Liver (tissue), 9 donors: ENCODE results near the gene ACTN1. TPM values are rescaled to one million over a fixed set of nuclear protein-coding genes. Genes with fewer than 3 reads are reported as not detected.

ENCODE experiments used
- DNase-seq: peaks from one replicate; pipeline ENCODE4 v3.0.0-alpha.2; 2017; ENCODE audit warnings: low spot score
- H3K27ac ChIP-seq, 2 donors: one replicate each; pipeline ENCODE4 v1.7.0; 2013; ENCODE audit warnings: inconsistent platforms in 2 of 2, low read length in 2 of 2, control low read depth in 1 of 2, low read depth in 1 of 2, mild to moderate bottlenecking in 1 of 2
- H3K27me3 ChIP-seq, 4 donors: one replicate each; pipeline versions ENCODE4 v1.6.1 to v1.7.0; 2013; ENCODE audit warnings: low read length in 3 of 4, inconsistent platforms in 1 of 4, mild to moderate bottlenecking in 1 of 4, moderate library complexity in 1 of 4; ENCODE audit not compliant: control insufficient read depth in 4 of 4, insufficient read depth in 4 of 4
- H3K36me3 ChIP-seq, 4 donors: one replicate each; pipeline versions ENCODE4 v1.6.1 to v1.7.0; 2013; ENCODE audit warnings: low read length in 3 of 4, mild to moderate bottlenecking in 3 of 4, low read depth in 1 of 4, moderate library complexity in 1 of 4; ENCODE audit not compliant: control insufficient read depth in 4 of 4, insufficient read depth in 3 of 4
- H3K4me1 ChIP-seq, 4 donors: one replicate each; pipeline versions ENCODE4 v1.6.1 to v1.7.0; 2013; ENCODE audit warnings: low read length in 3 of 4, mild to moderate bottlenecking in 3 of 4, moderate library complexity in 1 of 4; ENCODE audit not compliant: control insufficient read depth in 4 of 4, insufficient read depth in 4 of 4
- H3K4me3 ChIP-seq, 3 donors: one replicate each; pipeline versions ENCODE4 v1.6.1 to v1.7.0; 2013; ENCODE audit warnings: low read length in 3 of 3, control low read depth in 1 of 3, low read depth in 1 of 3, mild to moderate bottlenecking in 1 of 3
- H3K9ac ChIP-seq, 2 donors: one replicate each; pipeline ENCODE4 v1.7.0; 2013; ENCODE audit warnings: low read length in 2 of 2, mild to moderate bottlenecking in 2 of 2, moderate library complexity in 2 of 2, control low read depth in 1 of 2, low read depth in 1 of 2
- H3K9me3 ChIP-seq, 4 donors: one replicate each; pipeline versions ENCODE4 v1.6.1 to v1.7.0; 2013; ENCODE audit warnings: low read length in 3 of 4; ENCODE audit not compliant: control insufficient read depth in 4 of 4
- ATF3 ChIP-seq: IDR thresholded peaks from 2 replicates; pipeline ENCODE4 v1.6.1; 2016; ENCODE audit warnings: antibody characterized with exemption
- CTCF ChIP-seq: fragments of 150-350 bp; IDR thresholded peaks from 2 replicates; pipeline ENCODE4 v1.5.1; 2017; ENCODE audit warnings: improper control_type of control experiment, low read depth, low read length; ENCODE audit not compliant: missing input control
- EGR1 ChIP-seq, 2 donors: IDR thresholded peaks; 2 replicates each; pipeline ENCODE4 v1.6.1; 2016 to 2018; ENCODE audit warnings: antibody characterized with exemption in 2 of 2, low read depth in 2 of 2
- FOXA1 ChIP-seq: IDR thresholded peaks from 2 replicates; pipeline ENCODE4 v1.6.1; 2016; ENCODE audit warnings: antibody characterized with exemption
- FOXA2 ChIP-seq: IDR thresholded peaks from 2 replicates; pipeline ENCODE4 v1.6.1; 2016; ENCODE audit warnings: antibody characterized with exemption
- GABPA ChIP-seq, 2 donors: IDR thresholded peaks in 1 of 2; conservative IDR thresholded peaks in 1 of 2; 2 replicates each; pipeline ENCODE4 v1.6.1; 2016; ENCODE audit warnings: antibody characterized with exemption in 2 of 2, mild to moderate bottlenecking in 1 of 2, moderate library complexity in 1 of 2
- HNF4A ChIP-seq, 2 donors: conservative IDR thresholded peaks; 2 replicates each; pipeline ENCODE4 v1.6.1; 2016; ENCODE audit warnings: antibody characterized with exemption in 2 of 2, mild to moderate bottlenecking in 2 of 2
- HNF4G ChIP-seq: IDR thresholded peaks from 2 replicates; pipeline ENCODE4 v1.6.1; 2016; ENCODE audit warnings: antibody characterized with exemption
- JUND ChIP-seq, 2 donors: IDR thresholded peaks; 2 replicates each; pipeline ENCODE4 v1.6.1; 2016; ENCODE audit warnings: antibody characterized with exemption in 2 of 2
- MAX ChIP-seq: IDR thresholded peaks from 2 replicates; pipeline ENCODE4 v1.6.1; 2016; ENCODE audit warnings: antibody characterized with exemption
- NR2F2 ChIP-seq: IDR thresholded peaks from 2 replicates; pipeline ENCODE4 v1.6.1; 2016; ENCODE audit warnings: antibody characterized with exemption
- RAD21 ChIP-seq, 2 donors: IDR thresholded peaks; 2 replicates each; pipeline ENCODE4 v1.6.1; 2016; ENCODE audit warnings: antibody characterized with exemption in 2 of 2, mild to moderate bottlenecking in 2 of 2
- REST ChIP-seq: IDR thresholded peaks from 2 replicates; pipeline ENCODE4 v1.6.1; 2016; ENCODE audit warnings: antibody characterized with exemption, mild to moderate bottlenecking
- RXRA ChIP-seq, 2 donors: IDR thresholded peaks; 2 replicates each; pipeline ENCODE4 v1.6.1; 2017 to 2018; ENCODE audit warnings: antibody characterized with exemption in 2 of 2, mild to moderate bottlenecking in 1 of 2
- SP1 ChIP-seq: IDR thresholded peaks from 2 replicates; pipeline ENCODE4 v1.6.1; 2018; ENCODE audit warnings: antibody characterized with exemption, mild to moderate bottlenecking
- TAF1 ChIP-seq: conservative IDR thresholded peaks from 2 replicates; pipeline ENCODE4 v1.6.1; 2016; ENCODE audit warnings: antibody characterized with exemption, mild to moderate bottlenecking
- YY1 ChIP-seq: IDR thresholded peaks from 2 replicates; pipeline ENCODE4 v1.6.1; 2016; ENCODE audit warnings: antibody characterized with exemption, mild to moderate bottlenecking
- ZBTB33 ChIP-seq: IDR thresholded peaks from 2 replicates; pipeline ENCODE4 v1.6.1; 2016; ENCODE audit warnings: antibody characterized with exemption
- WGBS: extraction: QIAGEN DNeasy Blood & Tissue Kit; methylation state at CpG from one replicate; pipeline ENCODE4 v1.1.7; 2013; 5-methylcytosine and 5-hydroxymethylcytosine counted together
- polyA plus RNA-seq, 2 donors: library from polyadenylated mRNA; stranded (reverse) in 1 of 2; unstranded in 1 of 2; fragments of 200-250 nt in 1 of 2; fragments of >200 nt in 1 of 2; fragmentation: Nextera tagmentation in 1 of 2; extraction: Ambion mirVana in 1 of 2; gene quantifications; one replicate each; pipeline versions ENCODE4 v1.2.1 to v1.2.3, GENCODE V29; 2013 to 2015
- total RNA-seq, 2 donors: library from RNA; depleted of rRNA; stranded (reverse); fragments of >200 nt; gene quantifications; one replicate each; pipeline ENCODE4 v1.2.3, GENCODE V29; 2014
- donor health status: healthy.
- donor health status: healthy.
- donor health status: healthy.
- donor health status: healthy.
- donor health status: healthy.

Gene ACTN1
- total and polyA plus RNA-seq, 4 donors: 36.2 to 100 (median 63.1) TPM

GRCh38 chr14:68953196-68953555 lies 25.9 kb downstream of the ACTN1 start:
- Histone ChIP-seq H3K4me1 (peaks cover 19 to 54% (median 42%) of the 10 kb centered on the region in 4 donors), H3K9ac (no peak overlapping the region), H3K9me3 (no peaks in the 10 kb centered on the region), H3K27me3 (no peaks in the 10 kb centered on the region), H3K4me3 (no peak overlapping the region), H3K27ac (peak overlapping the region; percentile 61 to 65), H3K36me3 (peaks cover 0 to 6% (median 1%) of the 10 kb centered on the region in 4 donors)
- TF ChIP-seq JUND (IDR thresholded peaks at IDR 0.05): no peak
- TF ChIP-seq YY1: no peak
- TF ChIP-seq HNF4G: no peak
- no peak for TF ChIP-seq RAD21 (IDR thresholded peaks at IDR 0.05)
- TF ChIP-seq CTCF: no peak
- no peak for TF ChIP-seq ATF3
- TF ChIP-seq FOXA2: no peak
- TF ChIP-seq EGR1 (IDR thresholded peaks at IDR 0.05; ENCODE audit: low read depth in 2 of 2): no peak
- TF ChIP-seq MAX: no peak
- no peak for TF ChIP-seq GABPA (IDR thresholded peaks at IDR 0.05 in 1 of 2, conservative IDR thresholded peaks at IDR 0.05 in 1 of 2)
- no peak for TF ChIP-seq RXRA (IDR thresholded peaks at IDR 0.05)
- TF ChIP-seq TAF1: no peak
- TF ChIP-seq NR2F2: no peak
- TF ChIP-seq FOXA1: no peak
- TF ChIP-seq HNF4A (conservative IDR thresholded peaks at IDR 0.05): no peak
- TF ChIP-seq REST: no peak
- TF ChIP-seq SP1: no peak
- WGBS: 87% methylated on average over 4 of the region's 4 CpGs
- DNase-seq: no peak

- DNase-seq: no peak
Measured at GRCh38 chr14:68952531-68953195, 26.4 kb downstream of the ACTN1 start.

More at GRCh38 chr14:68952531-68953195, 26.4 kb downstream of the ACTN1 start:
- peaks cover 0 to 6% (median 1%) of the 10 kb centered on the region in 4 donors for H3K36me3 ChIP-seq
- peaks cover 21 to 55% (median 43%) of the 10 kb centered on the region in 4 donors for H3K4me1 ChIP-seq
- peak overlapping the region; percentile 61 to 65 for H3K27ac ChIP-seq
- H3K4me3 ChIP-seq: no peak overlapping the region
- 64% methylated on average over 12 of the region's 12 CpGs for WGBS
- no peak overlapping the region for H3K9ac ChIP-seq
- TF ChIP-seq HNF4G: no peak
- TF ChIP-seq HNF4A (conservative IDR thresholded peaks at IDR 0.05): no peak
- no peak for TF ChIP-seq NR2F2
- TF ChIP-seq ZBTB33: no peak
- TF ChIP-seq REST: no peak
- TF ChIP-seq MAX: no peak
- no peak for TF ChIP-seq FOXA1
- TF ChIP-seq TAF1: no peak
- no peak for TF ChIP-seq FOXA2
- TF ChIP-seq GABPA (IDR thresholded peaks at IDR 0.05 in 1 of 2, conservative IDR thresholded peaks at IDR 0.05 in 1 of 2): no peak
- no peaks in the 10 kb centered on the region for H3K9me3 ChIP-seq
- H3K27me3 ChIP-seq: no peaks in the 10 kb centered on the region
